ENCODE data around the gene FBXO21. TPM values are rescaled to one million over a fixed set of nuclear protein-coding genes. Genes with fewer than 3 reads are reported as not detected.

Gene FBXO21
- total RNA-seq, 1 experiment from 2014 or later, result 37.8 TPM

DNA sequence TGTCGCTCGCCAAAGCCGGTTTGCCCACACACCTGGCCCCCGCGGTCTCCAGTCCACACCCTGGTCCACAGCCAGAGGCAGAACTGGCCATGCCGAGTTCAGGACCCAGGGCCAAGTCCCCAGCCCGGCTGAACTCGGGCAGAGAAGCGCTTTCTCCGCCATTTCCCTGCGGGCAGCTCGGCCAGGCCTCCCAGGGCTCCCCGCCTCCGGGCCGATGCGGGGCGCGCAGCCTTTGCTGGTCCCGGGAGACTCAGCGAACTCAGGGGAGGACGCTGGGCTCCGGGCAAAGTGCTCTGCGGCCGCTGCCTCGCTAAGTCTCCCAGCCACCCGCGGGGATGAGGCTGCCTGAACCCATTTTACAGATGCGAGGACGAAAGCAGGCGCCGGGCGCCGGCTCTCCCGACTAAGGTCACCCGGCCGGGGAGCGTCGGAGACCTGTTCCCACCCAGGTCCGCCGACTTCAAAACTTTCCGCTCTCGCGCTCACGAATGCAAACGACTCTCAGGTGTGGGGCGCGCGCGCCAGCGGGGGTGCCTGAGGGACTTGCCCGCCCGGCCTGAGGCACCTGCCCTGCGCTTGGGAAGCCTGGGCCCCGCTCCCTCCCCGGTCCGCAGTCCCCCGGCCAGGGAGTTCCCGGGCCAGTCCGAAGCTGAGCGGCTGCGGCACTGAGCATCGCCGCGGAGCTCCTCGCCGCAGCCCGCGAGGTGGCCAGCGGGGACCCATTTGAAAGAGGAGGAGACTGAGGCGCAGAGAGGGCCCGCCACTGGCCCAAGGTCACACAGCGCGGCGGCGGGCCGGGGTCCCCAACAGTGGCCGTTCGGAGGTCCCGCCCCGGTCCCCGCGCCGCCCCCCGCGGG, 91.7 kb downstream of the FBXO21 start:
- ChIA-PET CTCF (no interaction called here), POLR2A (no interaction called here)
- in situ Hi-C loops (cut with HindIII; ENCODE audit: low pct_unique_long_range_greater_than_20kb, low sequenced_read_pairs) (no loop called here), intact Hi-C loops (cut with micrococcal nuclease; ENCODE audit: unreplicated experiment) (no loop called here)
- Histone ChIP-seq H3K27ac (ENCODE audit: low read length) (no peak overlapping the region), H3K4me3 (ENCODE audit: low read depth in 2 of 2, low read length in 2 of 2) (peak overlapping the region; percentile 43 to 48), H3K36me3 (ENCODE audit: control insufficient read depth, insufficient read depth, low read length) (no peaks in the 10 kb centered on the region; the same call in 1 of the 2 replicates), H3K9me3 (ENCODE audit: control insufficient read depth, insufficient read depth, low read depth, low read length) (no peaks in the 10 kb centered on the region), H3K27me3 (ENCODE audit: control insufficient read depth, insufficient read depth, low read length) (peaks cover 14% of the 10 kb centered on the region), H3K4me1 (ENCODE audit: control insufficient read depth, insufficient read depth, low read length) (peaks cover 2% of the 10 kb centered on the region; the same call in 1 of the 2 replicates)
- BruUV-seq (replicated peaks), result no TSS peak
- ATAC-seq (peak; percentile 47), DNase-seq (ENCODE audit: low read depth, low spot score) (no peak)
- TF ChIP-seq, protein P1, sequence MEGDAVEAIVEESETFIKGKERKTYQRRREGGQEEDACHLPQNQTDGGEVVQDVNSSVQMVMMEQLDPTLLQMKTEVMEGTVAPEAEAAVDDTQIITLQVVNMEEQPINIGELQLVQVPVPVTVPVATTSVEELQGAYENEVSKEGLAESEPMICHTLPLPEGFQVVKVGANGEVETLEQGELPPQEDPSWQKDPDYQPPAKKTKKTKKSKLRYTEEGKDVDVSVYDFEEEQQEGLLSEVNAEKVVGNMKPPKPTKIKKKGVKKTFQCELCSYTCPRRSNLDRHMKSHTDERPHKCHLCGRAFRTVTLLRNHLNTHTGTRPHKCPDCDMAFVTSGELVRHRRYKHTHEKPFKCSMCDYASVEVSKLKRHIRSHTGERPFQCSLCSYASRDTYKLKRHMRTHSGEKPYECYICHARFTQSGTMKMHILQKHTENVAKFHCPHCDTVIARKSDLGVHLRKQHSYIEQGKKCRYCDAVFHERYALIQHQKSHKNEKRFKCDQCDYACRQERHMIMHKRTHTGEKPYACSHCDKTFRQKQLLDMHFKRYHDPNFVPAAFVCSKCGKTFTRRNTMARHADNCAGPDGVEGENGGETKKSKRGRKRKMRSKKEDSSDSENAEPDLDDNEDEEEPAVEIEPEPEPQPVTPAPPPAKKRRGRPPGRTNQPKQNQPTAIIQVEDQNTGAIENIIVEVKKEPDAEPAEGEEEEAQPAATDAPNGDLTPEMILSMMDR (IDR thresholded peaks at IDR 0.05), result no peak
- TF ChIP-seq TCF7L2 (IDR thresholded peaks at IDR 0.05; ENCODE audit: low read depth, low read length), result peak; percentile 68; the same call in 1 of the 2 replicates

GRCh38 chr12:117098024-117098360, 92.3 kb downstream of the FBXO21 start:
- no peak for ATAC-seq
- Histone ChIP-seq H3K9me3 (ENCODE audit: control insufficient read depth, insufficient read depth, low read depth, low read length) (no peaks in the 10 kb centered on the region), H3K4me3 (ENCODE audit: low read depth in 2 of 2, low read length in 2 of 2) (peak overlapping the region in 1 of 2 experiments; percentile 43; a peak in 3 of 4 replicates), H3K36me3 (ENCODE audit: control insufficient read depth, insufficient read depth, low read length) (no peaks in the 10 kb centered on the region; the same call in 1 of the 2 replicates), H3K27me3 (ENCODE audit: control insufficient read depth, insufficient read depth, low read length) (peaks cover 14% of the 10 kb centered on the region), H3K27ac (ENCODE audit: low read length) (no peak overlapping the region), H3K4me1 (ENCODE audit: control insufficient read depth, insufficient read depth, low read length) (peaks cover 2% of the 10 kb centered on the region; the same call in 1 of the 2 replicates)
- TF ChIP-seq POLR2AphosphoS5 (IDR thresholded peaks at IDR 0.05; ENCODE audit: low read depth, low read length) (no peak), TCF7L2 (IDR thresholded peaks at IDR 0.05; ENCODE audit: low read depth, low read length) (no peak), SIN3A (IDR thresholded peaks at IDR 0.05; ENCODE audit: borderline replicate concordance, insufficient read depth, low read depth, low read length) (no peak), REST (IDR thresholded peaks at IDR 0.05; ENCODE audit: insufficient read depth in 1 of 2, low read depth in 2 of 2, low read length in 1 of 2) (no peak)
- TF ChIP-seq, protein P1 (IDR thresholded peaks at IDR 0.05), result no peak
- DNase-seq (ENCODE audit: low read depth, low spot score), result no peak
- in situ Hi-C loops (cut with HindIII; ENCODE audit: low pct_unique_long_range_greater_than_20kb, low sequenced_read_pairs), result no loop called here
- intact Hi-C loops (cut with micrococcal nuclease; ENCODE audit: unreplicated experiment), result no loop called here
- no TSS peak for BruUV-seq (replicated peaks)
- ChIA-PET CTCF (no interaction called here), POLR2A (interaction anchor here (0.6 kb wide), 1 partner anchor 43 kb away, joined by 3 read pairs; no protein-coding TSS in a partner anchor)
